ENCODE results near the gene JPH2. TPM values are rescaled to one million over a fixed set of nuclear protein-coding genes. Genes with fewer than 3 reads are reported as not detected.

JPH2 gene
- polyA plus RNA-seq, 1 donor, result 1.4 TPM

DNA sequence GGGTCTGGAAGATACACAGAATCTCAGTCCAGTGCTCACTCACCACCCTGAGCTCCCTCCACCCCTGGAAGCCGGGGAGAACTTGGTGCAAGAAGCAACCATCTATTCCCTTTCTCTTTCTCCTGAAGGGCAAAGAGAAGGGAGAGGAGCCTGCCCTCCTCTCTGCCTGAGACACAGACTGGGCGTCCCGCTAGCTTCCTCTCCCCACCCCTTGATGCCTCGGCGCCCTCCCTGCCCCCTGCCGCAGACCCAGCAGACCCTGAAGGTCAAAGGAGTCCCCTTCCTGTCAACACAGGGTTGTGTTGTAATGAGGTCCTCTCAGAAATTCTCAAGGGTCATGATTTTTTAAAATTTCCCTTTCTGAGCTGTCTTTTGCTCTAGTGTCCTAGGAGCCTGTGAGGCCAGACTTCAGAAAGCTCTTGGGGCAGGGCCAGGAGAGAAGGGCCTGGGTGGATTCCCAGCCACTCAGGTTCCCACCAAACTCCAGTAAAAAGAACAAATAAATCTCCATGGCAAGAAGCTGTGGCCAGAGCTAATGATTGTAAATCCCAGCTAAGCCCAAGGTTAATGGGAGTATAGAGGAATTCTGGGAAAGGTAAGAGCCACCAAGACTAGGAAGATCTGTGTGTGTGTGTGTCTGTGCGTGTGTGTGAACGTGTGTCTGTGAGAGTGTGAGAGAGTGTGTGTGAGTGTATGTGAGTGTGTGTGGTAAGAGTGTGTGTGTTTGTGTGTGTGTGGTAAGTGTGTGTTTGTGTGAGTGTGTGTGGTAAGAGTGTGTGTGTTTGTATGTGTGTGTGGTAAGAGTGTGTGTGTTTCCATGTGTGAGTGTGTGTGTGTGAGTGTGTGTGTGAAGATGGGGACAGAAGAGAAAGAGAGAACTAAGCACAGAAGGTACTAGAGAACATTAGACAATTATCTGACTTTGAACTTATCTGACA is 1.1 kb upstream of the JPH2 start:
- DNase-seq, result peak; percentile 24

DNA sequence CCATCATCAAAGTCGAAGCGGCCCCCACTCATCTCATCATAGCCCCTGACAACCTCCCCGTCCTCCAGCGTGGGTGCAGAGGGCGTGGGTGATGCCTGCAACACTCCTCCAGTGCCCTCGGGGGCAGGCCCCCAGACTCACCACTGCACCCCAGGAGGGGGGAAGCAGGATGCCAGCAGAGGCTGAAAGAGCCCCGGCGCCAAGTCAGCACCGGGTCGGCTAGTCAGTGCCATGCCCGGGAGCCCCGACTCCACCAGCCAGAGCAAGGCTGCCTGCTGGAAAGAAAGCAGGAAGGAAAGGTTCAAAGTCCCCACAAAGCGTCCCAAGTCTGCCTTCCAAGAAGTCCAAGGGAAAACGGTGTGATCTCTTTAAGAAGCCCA is 324 bp downstream of the JPH2 start:
- DNase-seq, result no peak

- DNase-seq, result no peak
Observed at GRCh38 chr20:44186201-44186600, 787 bp downstream of the JPH2 start.

DNA sequence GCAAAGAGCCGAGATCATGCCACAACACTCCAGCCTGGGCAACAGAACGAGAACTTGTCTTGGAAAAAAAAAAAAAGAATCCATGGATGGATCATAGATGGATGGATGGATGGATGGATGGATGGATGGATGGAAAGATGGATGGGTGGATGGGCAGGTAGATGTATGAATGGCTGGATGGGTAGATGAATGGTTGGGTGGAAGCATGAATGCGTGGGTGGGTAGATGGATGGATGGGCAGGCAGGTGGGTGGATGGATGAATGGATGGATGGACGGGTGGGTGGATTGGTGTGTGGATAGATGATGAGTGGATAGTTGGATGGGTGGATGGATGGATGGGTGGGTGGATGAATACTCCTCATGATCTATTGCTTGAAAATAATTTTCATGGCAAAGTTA is 1.4 kb downstream of the JPH2 start:
- DNase-seq, result no peak

- DNase-seq, result no peak
Observed at GRCh38 chr20:44183282-44183681, 3.7 kb downstream of the JPH2 start.

- DNase-seq, result no peak
Observed at GRCh38 chr20:44182863-44183262, 4.1 kb downstream of the JPH2 start.

- no peak for DNase-seq
Observed at GRCh38 chr20:44182135-44182765, 4.7 kb downstream of the JPH2 start.

- DNase-seq, result no peak
Observed at GRCh38 chr20:44181611-44182010, 5.4 kb downstream of the JPH2 start.

DNA sequence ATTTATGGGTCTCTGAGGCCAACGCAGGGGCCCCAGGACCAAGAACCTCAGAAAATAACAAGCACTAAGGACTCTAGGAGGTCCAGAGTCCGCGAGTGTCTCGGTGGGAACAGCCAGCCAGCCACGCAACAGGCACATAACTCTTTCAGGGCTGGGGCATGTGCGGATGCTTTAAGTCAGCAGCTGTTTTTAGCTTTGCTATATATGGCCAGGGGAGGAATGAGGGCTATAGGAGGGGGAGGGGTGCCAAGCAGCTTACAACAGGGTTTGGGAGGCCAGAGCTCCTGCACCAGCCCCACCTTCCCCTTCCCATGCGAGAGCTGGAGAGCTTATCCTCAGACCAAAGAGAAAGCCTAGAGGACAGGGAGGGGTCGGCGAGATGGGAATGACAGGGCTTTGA is 6.2 kb downstream of the JPH2 start:
- DNase-seq, result peak; percentile 13

DNA sequence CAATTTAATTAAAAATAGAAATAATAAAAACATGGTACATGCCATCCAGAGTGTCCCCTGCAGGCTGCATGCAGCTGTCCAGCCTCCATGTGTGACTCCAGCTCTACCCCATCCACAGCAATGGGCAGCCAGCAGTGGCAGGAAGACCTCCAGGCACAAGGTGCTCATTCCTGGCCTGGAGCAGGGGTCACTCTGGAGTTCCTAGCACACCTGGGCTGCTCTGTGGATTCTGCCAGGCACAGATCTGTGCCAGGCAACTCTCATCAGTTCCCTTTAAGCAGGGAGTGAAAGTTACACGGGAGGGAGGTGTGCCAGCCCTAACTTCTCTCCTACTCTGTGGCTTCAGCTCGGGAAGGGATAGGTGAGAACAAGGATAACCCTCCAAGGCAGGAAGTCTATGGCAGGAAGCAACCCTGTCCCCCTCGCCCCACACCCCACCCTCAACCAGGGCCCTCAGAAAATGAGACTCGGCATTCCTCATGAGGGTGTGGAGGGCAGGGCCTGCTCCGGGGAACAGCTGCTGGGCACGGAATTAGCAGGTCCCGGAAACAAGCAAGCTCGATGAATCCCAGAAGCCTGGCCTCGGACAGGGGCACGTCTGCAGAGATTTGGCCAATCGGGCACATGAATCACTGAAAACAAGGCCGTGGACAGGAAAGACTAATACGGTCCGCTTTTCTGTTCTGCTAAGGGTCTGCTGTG is 10.0 kb downstream of the JPH2 start:
- no peak for DNase-seq

- no peak for DNase-seq
Observed at GRCh38 chr20:44174996-44175765, 11.8 kb downstream of the JPH2 start.

- no peak for DNase-seq
Observed at GRCh38 chr20:44173846-44174245, 13.1 kb downstream of the JPH2 start.

DNA sequence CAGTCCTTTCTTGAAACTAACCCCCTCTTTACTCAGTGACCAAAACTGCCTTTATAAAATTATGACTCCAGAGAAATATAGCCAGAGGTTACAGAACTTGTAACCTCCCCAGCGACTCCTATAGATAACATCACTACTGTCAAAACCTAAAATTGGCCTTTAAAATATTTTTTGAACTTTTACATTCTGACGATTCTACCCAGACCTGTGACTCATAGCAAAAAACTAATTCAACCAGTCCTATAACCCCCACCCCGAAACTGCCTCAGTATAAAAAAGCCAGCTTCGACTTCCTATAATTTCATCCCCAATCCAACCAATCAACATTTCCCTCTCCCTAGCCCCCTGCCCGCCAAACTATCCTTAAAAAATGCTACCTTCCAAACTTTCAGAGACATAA is 13.9 kb downstream of the JPH2 start:
- no peak for DNase-seq

DNA sequence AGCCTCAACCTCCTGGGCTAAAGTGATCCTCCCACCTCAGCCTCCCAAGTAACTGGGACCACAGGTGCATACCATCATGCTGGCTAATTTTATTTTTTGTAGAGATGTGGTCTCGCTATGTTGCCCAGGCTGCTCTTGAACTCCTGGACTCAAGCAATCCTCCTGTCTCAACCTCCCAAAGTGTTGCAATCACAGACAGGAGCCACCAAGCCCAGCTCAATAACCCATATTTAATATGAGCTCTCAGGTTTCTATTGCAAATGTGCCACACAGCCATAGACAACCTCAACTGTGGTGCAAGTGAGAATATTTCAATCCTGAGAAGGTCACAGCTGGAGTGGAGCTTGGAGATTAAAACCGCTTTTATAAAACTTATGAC is 14.4 kb downstream of the JPH2 start:
- DNase-seq, result no peak

- no peak for DNase-seq
Observed at GRCh38 chr20:44171775-44172571, 15.0 kb downstream of the JPH2 start.

- no peak for DNase-seq
Observed at GRCh38 chr20:44170816-44171410, 16.1 kb downstream of the JPH2 start.

DNA sequence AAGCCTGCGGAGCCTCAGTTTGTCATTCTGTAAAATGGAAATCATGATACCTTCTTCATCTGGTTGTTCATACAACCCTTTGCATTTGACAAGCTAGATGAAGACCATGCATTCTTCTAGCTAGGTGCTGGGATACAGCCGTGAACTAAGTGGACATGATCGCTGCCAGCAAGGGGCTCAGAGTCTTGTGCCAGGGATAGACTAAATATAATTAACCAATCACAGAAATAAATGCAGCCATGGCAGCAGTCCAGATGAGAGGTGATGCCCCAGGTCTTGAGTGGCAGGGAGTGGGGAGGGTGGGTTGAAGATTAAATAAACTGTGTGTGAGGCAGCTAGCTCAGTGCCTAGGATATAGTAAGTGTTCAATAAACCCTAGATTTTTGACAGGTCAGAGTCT is 19.3 kb downstream of the JPH2 start:
- DNase-seq, result no peak

DNA sequence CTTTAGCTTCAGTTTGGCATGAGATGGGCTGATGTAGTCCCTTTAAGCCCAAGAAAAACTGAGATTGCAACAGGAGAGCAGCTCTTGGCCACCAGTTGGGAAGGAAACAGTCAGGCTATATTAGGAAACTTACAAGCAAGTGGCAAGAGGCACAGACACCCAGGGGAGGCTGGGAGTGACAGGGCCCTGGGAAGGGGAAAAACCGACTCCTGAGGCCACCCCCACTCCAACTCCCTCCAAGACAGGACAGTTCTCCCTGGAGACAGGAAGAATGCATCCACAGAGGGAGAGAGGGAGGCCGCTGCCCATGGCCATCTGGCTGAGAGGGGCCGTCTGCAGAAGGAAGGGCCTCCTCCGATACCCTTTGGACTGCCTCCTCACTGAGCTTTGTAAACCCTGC is 20.5 kb downstream of the JPH2 start:
- no peak for DNase-seq

- DNase-seq, result no peak
Observed at GRCh38 chr20:44166008-44166407, 21.0 kb downstream of the JPH2 start.

- DNase-seq, result no peak
Observed at GRCh38 chr20:44160133-44160532, 26.9 kb downstream of the JPH2 start.

DNA sequence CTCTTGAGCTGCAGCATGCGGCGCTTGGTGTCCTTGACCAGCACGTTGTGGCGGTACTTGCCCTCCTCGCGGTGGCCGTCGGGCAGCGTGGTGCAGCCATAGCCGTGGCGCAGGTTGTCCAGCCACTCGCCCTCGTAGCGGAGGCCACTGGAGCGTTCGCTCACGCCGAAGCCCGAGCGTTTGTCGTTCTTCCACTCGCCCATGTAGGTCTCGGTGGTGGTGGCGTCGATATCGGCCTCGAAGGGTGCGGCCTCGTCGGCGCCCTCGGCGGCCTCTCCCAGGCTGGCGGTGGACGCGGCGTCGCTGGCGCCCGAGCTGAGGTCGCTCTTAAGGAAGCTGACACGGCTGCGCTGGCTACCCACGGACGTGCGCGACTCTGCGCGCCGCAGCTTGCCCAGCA is 27.3 kb downstream of the JPH2 start:
- DNase-seq, result no peak
